PC-9 (cell line): ENCODE data around the gene KCNK10. TPM values are rescaled to one million over a fixed set of nuclear protein-coding genes. Genes with fewer than 3 reads are reported as not detected.

Source experiments
- BruUV-seq: library from RNA; stranded (reverse); fragments of 400-500 nt; replicated peaks from 2 replicates; lab custom pipeline; 2021; lab: Mats Ljungman, UMichigan
- CTCF ChIA-PET: fragments of 300-600 bp; sonication (Branson Sonifier 250); formaldehyde crosslinking; loops from one replicate; lab custom pipeline; 2022; ENCODE audit warnings: antibody characterized with exemption; lab: Charles Lee
- POLR2A ChIA-PET: fragments of 300-600 bp; sonication (Branson Sonifier 250); formaldehyde crosslinking; loops from one replicate; lab custom pipeline; 2022; ENCODE audit warnings: antibody characterized with exemption; ENCODE audit not compliant: unreplicated experiment; lab: Charles Lee
- DNase-seq, 2 experiments: peaks; one replicate each; pipeline versions ENCODE4 v3.0.0 to v3.0.0-alpha.2; 2015 to 2022; ENCODE audit warnings: mixed read lengths in 1 of 2
- H2AFZ ChIP-seq: fragments of 200-600 bp; sonication (generic); 2 replicates; pipeline ENCODE4 v1.8.1; 2017; ENCODE audit warnings: antibody characterized with exemption
- H3F3A ChIP-seq: fragments of 200-600 bp; sonication (generic); 2 replicates; pipeline ENCODE4 v1.8.1; 2017; ENCODE audit warnings: antibody characterized with exemption, mild to moderate bottlenecking, low read depth; ENCODE audit not compliant: insufficient read depth
- H3K27ac ChIP-seq: fragments of 200-600 bp; sonication (generic); 2 replicates; pipeline ENCODE4 v1.6.1; 2016; ENCODE audit warnings: mixed run types
- H3K27me3 ChIP-seq: fragments of 200-600 bp; sonication (generic); 2 replicates; pipeline ENCODE4 v1.6.1; 2016; ENCODE audit warnings: low read depth, mixed run types; ENCODE audit not compliant: insufficient read depth
- H3K36me3 ChIP-seq: fragments of 200-600 bp; sonication (generic); 2 replicates; pipeline ENCODE4 v1.6.1; 2016; ENCODE audit warnings: low read depth, mixed run types
- H3K4me1 ChIP-seq: fragments of 200-600 bp; sonication (generic); replicated peaks from 2 replicates; pipeline ENCODE4 v1.6.1; 2016; ENCODE audit warnings: mixed run types; ENCODE audit not compliant: insufficient read depth
- H3K4me2 ChIP-seq: fragments of 200-600 bp; sonication (generic); 2 replicates; pipeline ENCODE4 v1.6.1; 2017; ENCODE audit warnings: mixed run types
- H3K4me3 ChIP-seq: fragments of 200-600 bp; sonication (generic); 2 replicates; pipeline ENCODE4 v1.6.1; 2016; ENCODE audit warnings: mixed run types
- H3K79me2 ChIP-seq: fragments of 200-600 bp; sonication (generic); 2 replicates; pipeline ENCODE4 v1.6.1; 2017; ENCODE audit warnings: low read depth, mixed run types
- H3K9me2 ChIP-seq: fragments of 200-600 bp; sonication (generic); 2 replicates; pipeline ENCODE4 v1.8.1; 2017; ENCODE audit warnings: mild to moderate bottlenecking; ENCODE audit not compliant: insufficient read depth
- H3K9me3 ChIP-seq: fragments of 200-600 bp; sonication (generic); 2 replicates; pipeline ENCODE4 v1.8.1; 2016; ENCODE audit warnings: low read depth; ENCODE audit not compliant: insufficient read depth
- H4K20me1 ChIP-seq: fragments of 200-600 bp; sonication (generic); 2 replicates; pipeline ENCODE4 v1.8.1; 2017; ENCODE audit not compliant: insufficient read depth
- EZH2 ChIP-seq: fragments of 200-600 bp; sonication (generic); IDR thresholded peaks from 2 replicates; pipeline ENCODE4 v1.8.0; 2017; ENCODE audit warnings: antibody characterized with exemption, low read depth
- intact Hi-C: fragments of 100-400 bp; cut with micrococcal nuclease; formaldehyde crosslinking; loops from one replicate; pipeline ENCODE4 v1.10.0; 2022; ENCODE audit not compliant: unreplicated experiment
- total RNA-seq: library from RNA; stranded (reverse); gene quantifications from 2 replicates; pipeline ENCODE4 v1.2.3, GENCODE V29; 2021
- TF ChIP-seq, protein P1 (sequence below): fragments of 200-600 bp; sonication (generic); conservative IDR thresholded peaks from 2 replicates; pipeline ENCODE4 v1.6.1; 2017; ENCODE audit warnings: mixed run types, antibody characterized with exemption, mild to moderate bottlenecking, moderate library complexity

KCNK10 gene
- total RNA-seq, 1 experiment from 2014 or later, result not detected

DNA sequence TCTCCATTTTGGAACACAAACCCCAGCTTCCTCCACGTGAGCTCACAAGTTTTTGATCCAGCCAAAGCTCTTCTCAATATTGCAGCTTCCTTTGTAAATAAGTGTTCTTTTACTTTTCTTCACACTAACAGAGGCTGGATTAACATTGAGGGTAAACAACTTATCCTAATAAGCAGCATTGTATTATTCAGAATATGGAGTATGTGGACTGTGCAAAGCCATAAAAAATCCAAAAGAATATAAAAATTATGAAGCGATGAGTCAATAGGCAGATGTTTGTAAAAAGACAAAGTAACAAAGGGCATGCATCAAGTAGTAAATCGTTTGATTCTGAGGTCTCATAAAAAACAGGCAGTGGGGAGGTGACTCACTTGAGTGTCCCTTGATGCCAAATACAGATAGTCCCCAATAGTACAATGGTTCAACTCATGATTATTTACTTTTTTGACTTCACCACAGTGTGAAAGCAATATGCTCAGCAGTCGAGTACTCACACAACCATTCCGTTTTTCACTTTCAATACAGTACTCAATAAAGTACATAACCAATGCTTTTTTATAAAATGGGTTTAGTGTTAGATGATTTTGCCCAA is 23.1 kb upstream of the KCNK10 start:
- Histone ChIP-seq H4K20me1 (no peaks in the 10 kb centered on the region), H3K4me1 (no peaks in the 10 kb centered on the region), H3F3A (no peaks in the 10 kb centered on the region), H3K27me3 (no peaks in the 10 kb centered on the region), H3K9me2 (no peaks in the 10 kb centered on the region), H2AFZ (no peak overlapping the region), H3K9me3 (no peaks in the 10 kb centered on the region), H3K27ac (no peak overlapping the region), H3K4me3 (no peak overlapping the region), H3K36me3 (no peaks in the 10 kb centered on the region), H3K79me2 (no peaks in the 10 kb centered on the region), H3K4me2 (no peak overlapping the region)
- ChIA-PET CTCF (no interaction called here), POLR2A (no interaction called here)
- intact Hi-C loops, result no loop called here
- no peak for DNase-seq
- TF ChIP-seq EZH2, result no peak
- TF ChIP-seq, protein P1, sequence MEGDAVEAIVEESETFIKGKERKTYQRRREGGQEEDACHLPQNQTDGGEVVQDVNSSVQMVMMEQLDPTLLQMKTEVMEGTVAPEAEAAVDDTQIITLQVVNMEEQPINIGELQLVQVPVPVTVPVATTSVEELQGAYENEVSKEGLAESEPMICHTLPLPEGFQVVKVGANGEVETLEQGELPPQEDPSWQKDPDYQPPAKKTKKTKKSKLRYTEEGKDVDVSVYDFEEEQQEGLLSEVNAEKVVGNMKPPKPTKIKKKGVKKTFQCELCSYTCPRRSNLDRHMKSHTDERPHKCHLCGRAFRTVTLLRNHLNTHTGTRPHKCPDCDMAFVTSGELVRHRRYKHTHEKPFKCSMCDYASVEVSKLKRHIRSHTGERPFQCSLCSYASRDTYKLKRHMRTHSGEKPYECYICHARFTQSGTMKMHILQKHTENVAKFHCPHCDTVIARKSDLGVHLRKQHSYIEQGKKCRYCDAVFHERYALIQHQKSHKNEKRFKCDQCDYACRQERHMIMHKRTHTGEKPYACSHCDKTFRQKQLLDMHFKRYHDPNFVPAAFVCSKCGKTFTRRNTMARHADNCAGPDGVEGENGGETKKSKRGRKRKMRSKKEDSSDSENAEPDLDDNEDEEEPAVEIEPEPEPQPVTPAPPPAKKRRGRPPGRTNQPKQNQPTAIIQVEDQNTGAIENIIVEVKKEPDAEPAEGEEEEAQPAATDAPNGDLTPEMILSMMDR, result no peak
- no TSS peak for BruUV-seq

DNA sequence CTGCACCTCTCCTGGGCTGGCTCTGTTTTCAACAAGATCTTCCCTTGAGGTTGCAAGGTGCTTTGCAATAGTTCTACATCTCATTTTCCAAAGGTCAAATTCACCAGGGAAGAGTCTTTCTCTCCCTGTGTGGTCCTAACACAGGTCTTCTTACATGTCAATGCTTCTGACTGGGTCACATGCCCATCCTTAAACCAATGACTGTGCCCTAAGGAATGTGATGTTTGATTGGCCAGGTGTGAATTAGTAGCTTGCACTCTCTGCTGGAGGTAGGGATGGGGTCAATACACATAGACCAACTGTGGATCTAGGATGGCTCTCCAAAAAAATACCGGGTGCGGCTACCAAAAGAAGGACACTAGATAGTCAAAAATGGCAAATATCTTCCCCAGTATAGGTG is 19.9 kb upstream of the KCNK10 start:
- no peak overlapping the region for H3K4me2 ChIP-seq
- H3K4me1 ChIP-seq, result no peaks in the 10 kb centered on the region
- no peaks in the 10 kb centered on the region for H3F3A ChIP-seq
- intact Hi-C loops, result no loop called here
- no peaks in the 10 kb centered on the region for H3K27me3 ChIP-seq
- no peak overlapping the region for H2AFZ ChIP-seq
- H3K9me3 ChIP-seq, result no peaks in the 10 kb centered on the region
- H3K4me3 ChIP-seq, result no peak overlapping the region
- ChIA-PET POLR2A (no interaction called here), CTCF (no interaction called here)
- H3K9me2 ChIP-seq, result no peaks in the 10 kb centered on the region
- BruUV-seq, result no TSS peak
- DNase-seq, result no peak
- H4K20me1 ChIP-seq, result no peaks in the 10 kb centered on the region
- H3K27ac ChIP-seq, result no peak overlapping the region
- no peaks in the 10 kb centered on the region for H3K79me2 ChIP-seq
- no peaks in the 10 kb centered on the region for H3K36me3 ChIP-seq
- TF ChIP-seq, protein P1, result no peak
- TF ChIP-seq EZH2, result no peak

DNA sequence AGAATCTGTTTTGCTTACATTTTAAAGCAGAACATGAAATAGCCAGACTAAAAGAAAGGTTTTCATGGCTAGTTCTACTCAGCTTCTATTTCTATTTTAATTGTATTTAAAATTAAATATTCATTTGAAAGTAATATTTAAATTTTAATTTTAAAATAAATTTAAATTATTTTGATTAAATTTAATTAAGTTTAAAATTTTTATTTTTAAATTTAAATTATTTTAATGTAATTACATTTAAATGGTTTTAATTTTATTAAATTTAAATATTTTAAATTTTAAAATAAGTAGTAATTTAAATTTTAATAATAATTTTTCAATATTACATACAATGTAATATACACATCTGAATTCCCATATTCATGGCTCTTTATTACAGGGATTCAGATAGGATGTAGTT is 17.3 kb upstream of the KCNK10 start:
- H3K4me3 ChIP-seq, result no peak overlapping the region
- no peak overlapping the region for H3K27ac ChIP-seq
- BruUV-seq, result no TSS peak
- CTCF ChIA-PET, result no interaction called here
- H3K36me3 ChIP-seq, result no peaks in the 10 kb centered on the region
- no peak overlapping the region for H3K4me2 ChIP-seq
- no peak for TF ChIP-seq EZH2
- TF ChIP-seq, protein P1, result no peak
- H3F3A ChIP-seq, result no peaks in the 10 kb centered on the region
- no peak overlapping the region for H2AFZ ChIP-seq
- POLR2A ChIA-PET, result no interaction called here
- H3K27me3 ChIP-seq, result no peaks in the 10 kb centered on the region
- no peaks in the 10 kb centered on the region for H3K4me1 ChIP-seq
- intact Hi-C loops, result no loop called here
- no peaks in the 10 kb centered on the region for H3K79me2 ChIP-seq
- no peaks in the 10 kb centered on the region for H4K20me1 ChIP-seq
- no peaks in the 10 kb centered on the region for H3K9me2 ChIP-seq
- DNase-seq, result no peak
- H3K9me3 ChIP-seq, result no peaks in the 10 kb centered on the region
